Stimulated activated CD4-positive, alpha-beta T cell treated with anti-CD3 and anti-CD28 coated beads, Interleukin-2, amount 100 ng/mL, for 4 hours (primary cell): ENCODE data around the gene RNF169.
"Not testable (repeated sequence)": the region's sequence is repeated elsewhere in the genome, so short reads cannot be mapped to it uniquely, and the experiment has no call there.

Source experiments
- DNase-seq: peaks from one replicate; pipeline ENCODE4 v3.0.0-alpha.2; 2020; ENCODE audit warnings: low read depth

The RNF169 gene

GRCh38 chr11:74820763-74821162 lies 72.1 kb downstream of the RNF169 start:
- DNase-seq = no peak

- no peak for DNase-seq
Observed at GRCh38 chr11:74822170-74822569, 73.5 kb downstream of the RNF169 start.

- DNase-seq = no peak
Observed at GRCh38 chr11:74824285-74824982, 75.8 kb downstream of the RNF169 start.

GRCh38 chr11:74825596-74825995 lies 76.9 kb downstream of the RNF169 start:
- not testable (repeated sequence) for DNase-seq

GRCh38 chr11:74826901-74827300 lies 78.3 kb downstream of the RNF169 start:
- DNase-seq = no peak

GRCh38 chr11:74837191-74837590 lies 88.5 kb downstream of the RNF169 start:
- DNase-seq = no peak

- no peak for DNase-seq
Observed at GRCh38 chr11:74838188-74838587, 89.5 kb downstream of the RNF169 start.

- DNase-seq = no peak
Observed at GRCh38 chr11:74839446-74839845, 90.8 kb downstream of the RNF169 start.

GRCh38 chr11:74839971-74840370 lies 91.3 kb downstream of the RNF169 start:
- DNase-seq = no peak

GRCh38 chr11:74840486-74840885 lies 91.8 kb downstream of the RNF169 start:
- DNase-seq = no peak

- DNase-seq = no peak
Observed at GRCh38 chr11:74842967-74843366, 94.3 kb downstream of the RNF169 start.

GRCh38 chr11:74844072-74844471 lies 95.4 kb downstream of the RNF169 start:
- DNase-seq = no peak

GRCh38 chr11:74844865-74845264 lies 96.2 kb downstream of the RNF169 start:
- no peak for DNase-seq

GRCh38 chr11:74845978-74846517 lies 97.4 kb downstream of the RNF169 start:
- DNase-seq = no peak

- no peak for DNase-seq
Observed at GRCh38 chr11:74846770-74847169, 98.1 kb downstream of the RNF169 start.

- no peak for DNase-seq
Observed at GRCh38 chr11:74847395-74847794, 98.7 kb downstream of the RNF169 start.

GRCh38 chr11:74847895-74848294 lies 99.2 kb downstream of the RNF169 start:
- no peak for DNase-seq

GRCh38 chr11:74849525-74850391 lies 101.1 kb downstream of the RNF169 start:
- no peak for DNase-seq

GRCh38 chr11:74853223-74853622 lies 104.6 kb downstream of the RNF169 start:
- DNase-seq = no peak

- DNase-seq = no peak
Observed at GRCh38 chr11:74860743-74861142, 112.1 kb downstream of the RNF169 start.

- DNase-seq = no peak
Observed at GRCh38 chr11:74863410-74863809, 114.8 kb downstream of the RNF169 start.

GRCh38 chr11:74866557-74866956 lies 117.9 kb downstream of the RNF169 start:
- no peak for DNase-seq

- no peak for DNase-seq
Observed at GRCh38 chr11:74870485-74870884, 121.8 kb downstream of the RNF169 start.
